ENCODE results near the gene TFB1M.
"Not testable (repeated sequence)": the region's sequence is repeated elsewhere in the genome, so short reads cannot be mapped to it uniquely, and the experiment has no call there.

Gene TFB1M

GRCh38 chr6:155292711-155293110, 21.6 kb downstream of the TFB1M start:
- DNase-seq, result no peak

DNA sequence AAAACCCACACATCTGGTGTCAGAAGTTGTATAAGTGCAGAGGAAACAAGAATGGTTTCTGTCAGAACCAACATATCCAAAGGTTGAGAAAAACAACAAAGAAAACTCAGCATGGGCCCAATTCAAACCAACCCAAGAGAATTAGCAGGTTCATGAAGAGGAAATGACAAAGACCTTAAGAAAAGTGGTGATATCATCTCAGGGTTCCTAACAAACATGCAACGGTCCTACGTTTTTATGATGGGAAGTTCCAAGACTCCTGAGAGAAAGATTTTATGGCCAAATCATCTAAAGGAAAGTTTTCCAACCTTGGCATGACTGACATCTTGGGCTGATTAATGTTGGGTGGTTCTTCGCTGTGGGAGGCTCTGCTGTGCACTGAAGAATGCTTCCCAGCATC, 23.0 kb downstream of the TFB1M start:
- no peak for DNase-seq

DNA sequence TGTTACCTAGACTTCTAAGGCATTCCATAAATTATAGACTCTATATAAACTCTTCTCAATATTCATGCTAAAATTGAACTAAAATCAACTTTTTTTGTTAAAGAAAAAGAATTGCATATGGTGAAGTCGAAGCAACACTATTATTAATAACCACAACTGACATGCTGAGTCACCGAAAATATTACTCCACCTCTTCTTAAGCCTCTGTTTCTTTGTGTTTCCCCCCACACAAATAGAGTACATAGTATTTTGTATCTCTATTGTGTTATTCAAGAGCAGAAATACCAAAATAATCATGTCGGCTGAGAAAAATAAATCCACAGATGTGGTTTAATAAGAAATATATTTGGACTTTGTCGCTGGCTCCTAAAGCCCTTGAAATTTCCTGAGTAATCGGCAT, 23.8 kb downstream of the TFB1M start:
- DNase-seq, result no peak

DNA sequence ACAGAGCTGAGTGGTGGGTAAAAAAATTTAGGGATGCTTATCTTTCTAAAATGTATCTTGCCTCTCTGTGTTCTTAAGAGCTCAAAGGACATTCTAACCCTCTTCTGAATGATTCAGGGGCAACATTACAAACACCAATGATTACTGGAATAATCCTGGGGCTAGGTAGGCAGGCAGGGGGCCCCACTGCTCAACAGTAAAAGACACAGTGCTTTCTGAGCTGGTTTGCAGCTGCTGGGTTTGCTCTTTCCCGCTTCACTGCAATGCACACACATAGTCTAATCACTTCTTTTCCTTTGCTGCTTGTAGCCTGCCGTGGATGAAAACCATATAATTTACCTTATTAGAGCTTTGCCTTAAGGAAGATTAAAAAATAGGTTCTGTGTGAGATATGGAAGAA, 26.5 kb downstream of the TFB1M start:
- DNase-seq, result no peak

- DNase-seq, result no peak
Measured at GRCh38 chr6:155284775-155285174, 29.5 kb downstream of the TFB1M start.

DNA sequence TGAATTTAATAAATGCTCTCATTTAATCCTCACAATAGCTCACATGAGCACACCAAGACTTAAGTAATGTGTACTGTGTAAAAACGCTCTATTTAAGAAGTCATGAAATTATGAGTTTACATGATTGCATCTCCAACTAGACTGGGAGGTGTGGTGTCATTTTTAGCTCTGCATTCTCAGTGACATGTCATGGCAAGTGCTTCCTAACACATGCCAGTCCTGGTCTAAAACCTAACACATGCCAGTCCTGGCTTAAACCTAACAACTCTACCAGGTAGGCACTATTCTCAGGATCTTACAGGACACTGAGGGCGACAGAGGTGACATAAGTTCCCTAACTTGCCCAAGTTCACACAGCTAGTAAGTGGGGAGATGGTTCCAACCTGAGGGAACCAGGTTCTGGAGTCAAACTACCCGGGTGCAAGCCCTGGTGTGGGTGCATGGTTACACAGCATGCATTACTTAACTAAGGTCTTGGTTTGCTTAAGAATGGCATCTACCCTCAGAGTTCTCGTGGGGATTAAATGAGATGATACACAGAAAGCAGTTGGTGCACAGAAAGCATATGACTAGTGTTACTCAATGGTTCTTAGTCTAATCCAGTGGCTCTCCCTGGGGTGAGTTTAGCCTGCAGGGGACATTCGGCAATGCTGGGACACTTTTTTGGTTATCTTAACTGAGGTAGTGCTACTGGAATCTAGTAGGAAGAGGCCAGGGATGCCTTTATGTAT, 35.8 kb downstream of the TFB1M start:
- no peak for DNase-seq

GRCh38 chr6:155276638-155277037, 37.6 kb downstream of the TFB1M start:
- DNase-seq, result no peak

- no peak for DNase-seq
Measured at GRCh38 chr6:155275808-155276480, 38.3 kb downstream of the TFB1M start.

- DNase-seq, result no peak
Measured at GRCh38 chr6:155274533-155274932, 39.8 kb downstream of the TFB1M start.

GRCh38 chr6:155274106-155274505, 40.2 kb downstream of the TFB1M start:
- no peak for DNase-seq

GRCh38 chr6:155273431-155273830, 40.9 kb downstream of the TFB1M start:
- no peak for DNase-seq

DNA sequence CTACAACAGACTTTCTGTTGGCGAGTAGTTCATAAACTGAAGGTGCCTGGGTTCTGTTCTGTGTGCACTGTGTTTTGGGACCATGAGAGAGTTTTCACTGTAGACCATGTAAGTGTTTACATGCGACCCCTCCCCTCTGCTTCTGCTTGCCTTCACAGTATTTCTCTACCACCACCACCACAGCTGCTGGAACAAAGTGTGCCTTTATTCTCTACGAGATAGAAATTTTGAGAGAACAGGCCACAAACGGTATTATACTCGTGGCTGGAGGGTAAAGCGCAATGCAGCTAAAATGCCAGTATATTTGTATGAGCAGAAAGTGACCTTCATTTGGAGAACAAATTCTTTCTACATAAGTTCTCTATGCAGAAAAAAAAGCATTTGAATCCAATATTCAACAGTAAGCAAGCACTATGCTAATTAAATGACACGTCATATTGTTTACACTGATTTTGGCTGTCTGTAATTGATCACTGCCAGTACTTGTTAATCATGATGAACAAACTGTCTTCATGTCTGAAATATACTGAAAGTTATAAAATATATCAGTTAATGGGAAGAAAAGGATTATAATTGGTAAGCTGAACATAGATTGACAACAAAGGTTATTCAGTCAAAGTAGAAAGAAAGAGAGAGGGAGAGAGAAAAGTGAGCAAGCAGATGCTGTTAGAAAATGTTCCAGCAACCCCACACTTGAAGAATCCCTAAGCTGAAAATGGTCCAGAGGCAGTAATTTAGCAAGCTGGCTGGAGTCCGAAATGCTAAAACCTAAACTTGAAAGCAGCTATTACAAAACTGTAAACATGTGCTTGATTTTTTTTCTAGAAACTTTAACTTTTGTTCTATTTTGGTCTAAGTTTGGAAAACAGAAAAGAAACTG, 41.7 kb downstream of the TFB1M start:
- DNase-seq, result no peak

DNA sequence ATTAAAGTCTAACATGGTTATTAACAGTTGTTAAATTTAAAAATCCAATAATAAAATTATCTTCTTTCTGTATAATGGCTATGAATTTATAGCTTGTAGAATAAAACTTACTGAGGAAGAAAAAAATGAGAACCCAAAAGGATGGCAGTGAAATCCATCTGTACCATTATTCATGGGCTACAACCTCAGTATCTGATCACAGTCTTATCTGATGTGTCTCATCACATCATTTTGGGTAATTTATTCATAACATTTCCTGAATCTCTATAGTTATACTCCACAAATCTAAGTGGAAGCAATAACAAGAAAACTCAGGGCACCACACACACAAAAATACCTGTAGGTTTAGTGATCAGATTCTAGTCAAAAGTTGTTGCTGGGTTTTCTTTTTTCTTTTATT, 43.1 kb downstream of the TFB1M start:
- DNase-seq, result no peak

DNA sequence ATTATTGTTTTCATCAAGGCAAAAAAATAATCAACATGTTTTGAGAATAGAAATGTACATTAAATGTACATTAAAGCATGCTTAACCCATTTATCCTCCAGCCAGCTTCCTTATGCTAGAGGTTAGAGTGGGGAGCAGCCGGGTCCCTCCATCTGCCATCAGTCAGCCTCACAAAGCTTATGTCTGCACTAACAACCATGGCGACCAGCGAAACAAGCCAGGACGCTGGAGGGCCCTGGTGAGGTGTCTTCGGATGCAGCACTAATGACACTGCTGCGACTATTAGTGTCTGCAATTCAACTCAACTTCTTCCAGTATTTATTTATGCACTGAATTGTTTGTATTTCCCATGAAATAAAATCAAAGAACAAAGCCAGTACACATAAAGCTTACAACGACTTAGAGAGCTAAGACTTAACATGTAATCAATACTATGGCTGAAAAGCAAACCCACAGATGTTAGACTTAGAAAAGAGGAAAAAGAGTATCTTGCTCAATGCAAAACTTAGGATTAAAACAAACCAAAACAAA, 43.7 kb downstream of the TFB1M start:
- DNase-seq, result no peak

DNA sequence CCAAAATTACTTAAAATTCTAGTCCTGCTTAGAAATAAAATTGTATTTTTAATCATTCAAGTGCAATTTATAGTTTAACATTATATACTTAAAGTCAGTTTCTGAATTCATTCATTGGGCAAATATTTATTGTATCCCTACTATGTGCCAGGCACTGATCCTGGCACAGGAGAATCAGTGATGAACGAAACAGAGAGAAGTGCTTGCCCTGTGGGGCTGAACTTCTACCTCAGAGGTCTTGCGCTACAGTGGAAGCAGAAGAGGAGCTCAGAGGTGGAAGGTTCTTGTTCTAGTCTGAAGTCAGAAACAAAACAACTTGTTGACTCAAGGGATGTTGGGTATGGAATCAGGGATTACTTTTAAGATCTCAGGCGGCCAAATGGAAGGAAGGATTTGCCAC, 44.5 kb downstream of the TFB1M start:
- no peak for DNase-seq

DNA sequence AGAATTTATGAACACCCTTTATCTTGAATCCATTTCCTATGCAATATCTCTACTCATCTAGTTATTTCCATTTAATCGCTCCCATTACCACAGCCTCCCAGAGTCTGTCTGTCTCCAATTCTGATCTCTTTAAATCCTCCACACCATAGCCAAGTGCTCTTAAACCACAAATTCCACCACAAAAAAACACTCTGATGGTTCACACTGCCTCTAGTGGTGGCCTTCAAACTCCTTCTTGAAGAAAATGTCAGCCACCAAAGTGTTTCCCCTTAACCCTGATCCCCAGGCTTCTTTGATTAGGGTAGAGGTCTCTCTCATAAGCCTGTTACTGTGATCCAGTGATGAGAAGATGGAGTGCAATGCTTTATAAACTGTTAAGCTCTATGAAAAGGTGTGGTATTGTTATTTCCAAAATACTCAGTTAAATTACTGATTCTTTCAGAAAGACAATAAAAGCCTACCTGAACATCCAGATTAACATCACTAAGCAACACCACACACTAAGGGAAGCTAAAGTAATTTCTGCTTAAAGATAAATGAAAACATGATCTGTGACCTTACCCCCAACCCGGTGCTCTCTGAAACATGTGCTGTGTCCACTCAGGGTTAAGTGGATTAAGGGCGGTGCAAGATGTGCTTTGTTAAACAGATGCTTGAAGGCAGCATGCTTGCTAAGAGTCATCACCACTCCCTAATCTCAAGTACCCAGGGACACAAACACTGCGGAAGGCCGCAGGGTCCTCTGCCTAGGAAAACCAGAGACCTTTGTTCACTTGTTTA, 46.0 kb downstream of the TFB1M start:
- DNase-seq, result not testable (repeated sequence)

- no peak for DNase-seq
Measured at GRCh38 chr6:155267411-155267810, 46.9 kb downstream of the TFB1M start.

GRCh38 chr6:155265843-155266535, 48.3 kb downstream of the TFB1M start:
- DNase-seq, result no peak

GRCh38 chr6:155264693-155265320, 49.5 kb downstream of the TFB1M start:
- no peak for DNase-seq

GRCh38 chr6:155263373-155264063, 50.8 kb downstream of the TFB1M start, which contains the start of gene CLDN20:
Gene CLDN20 (plus strand): TSS chr6:155264013. CDS start chr6:155275720, 11,707 bp downstream.
- DNase-seq, result no peak

GRCh38 chr6:155262655-155263054, 51.6 kb downstream of the TFB1M start:
- DNase-seq, result no peak

All from SIG-M5 (cell line).